Activated T-cell treated with anti-CD3 and anti-CD28 coated beads for 4 hours (primary cell): ENCODE results near the gene PPAN.

Experiments
- DNase-seq: peaks from one replicate; pipeline ENCODE4 v3.0.0-alpha.2; 2020

The PPAN gene

DNA sequence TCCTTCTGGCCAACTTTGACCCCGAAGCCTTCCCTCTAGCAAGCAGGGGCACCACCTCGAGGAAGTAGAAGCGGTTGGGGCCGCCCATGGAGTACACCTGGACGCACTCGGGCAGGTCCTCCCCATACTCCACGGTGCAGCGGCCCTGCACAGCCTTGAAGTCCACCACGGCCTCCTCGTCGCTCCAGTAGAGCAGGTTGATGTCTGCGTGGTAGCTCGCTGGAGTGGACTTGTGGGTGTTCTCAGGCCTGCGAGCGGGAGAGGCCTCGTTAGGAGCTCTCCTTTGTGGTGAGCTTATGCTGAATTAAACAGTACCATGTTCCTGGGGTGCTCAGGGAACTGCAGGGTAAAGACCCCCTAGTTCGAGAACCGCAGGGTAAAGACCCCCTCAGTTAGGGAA is 35.8 kb downstream of the PPAN start:
- DNase-seq, result no peak

DNA sequence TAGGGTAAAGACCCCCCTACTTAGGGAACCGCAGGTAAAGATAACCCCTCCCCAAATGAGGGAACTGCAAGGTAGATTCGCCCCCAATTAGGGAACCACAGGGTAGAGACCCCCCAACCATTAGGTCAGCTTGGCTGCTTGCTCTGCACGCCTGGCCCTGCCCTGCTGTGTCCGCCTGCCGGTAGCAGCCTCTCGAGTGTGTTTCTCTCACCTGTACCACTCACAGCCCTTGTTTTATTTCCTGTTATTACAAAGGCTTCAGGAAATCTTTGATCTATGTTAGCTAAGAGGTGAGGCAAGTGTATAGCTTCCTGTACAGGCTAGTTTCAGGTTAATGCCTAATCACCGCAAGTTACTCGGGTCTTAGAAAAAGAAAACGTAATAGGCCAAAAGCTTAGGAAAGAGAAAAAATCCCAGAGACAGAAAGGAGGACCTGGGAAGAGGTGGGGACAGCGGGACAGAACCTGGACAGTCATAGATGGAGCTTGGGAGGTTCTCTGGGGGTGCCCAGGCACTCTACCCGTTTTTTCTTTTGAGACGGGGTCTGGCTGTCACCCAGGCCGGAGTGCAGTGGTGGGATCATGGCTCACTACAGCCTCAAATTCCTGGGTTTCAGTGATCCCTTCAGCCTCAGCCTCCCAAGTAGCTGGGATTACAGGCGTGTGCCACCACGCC is 36.7 kb downstream of the PPAN start:
- DNase-seq, result no peak

DNA sequence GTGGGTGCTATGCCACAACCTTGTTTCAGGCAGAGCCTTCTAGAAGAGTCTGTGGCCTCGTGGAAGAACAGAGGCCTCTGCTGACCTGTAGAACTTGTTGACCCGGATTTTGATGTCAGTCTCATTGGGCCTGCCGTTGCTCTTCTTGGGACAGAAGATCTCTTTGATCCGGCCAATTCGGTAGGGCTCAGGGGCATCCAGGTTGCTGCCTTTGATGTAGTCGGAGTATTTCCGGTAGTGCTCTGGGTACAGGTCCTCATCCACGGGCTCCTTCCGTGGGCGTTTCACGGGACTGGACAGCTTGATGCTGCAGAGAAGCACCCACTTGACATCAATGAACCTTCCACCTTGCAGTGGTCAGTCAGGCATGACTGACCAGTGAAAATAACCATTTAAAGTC is 37.5 kb downstream of the PPAN start:
- no peak for DNase-seq

DNA sequence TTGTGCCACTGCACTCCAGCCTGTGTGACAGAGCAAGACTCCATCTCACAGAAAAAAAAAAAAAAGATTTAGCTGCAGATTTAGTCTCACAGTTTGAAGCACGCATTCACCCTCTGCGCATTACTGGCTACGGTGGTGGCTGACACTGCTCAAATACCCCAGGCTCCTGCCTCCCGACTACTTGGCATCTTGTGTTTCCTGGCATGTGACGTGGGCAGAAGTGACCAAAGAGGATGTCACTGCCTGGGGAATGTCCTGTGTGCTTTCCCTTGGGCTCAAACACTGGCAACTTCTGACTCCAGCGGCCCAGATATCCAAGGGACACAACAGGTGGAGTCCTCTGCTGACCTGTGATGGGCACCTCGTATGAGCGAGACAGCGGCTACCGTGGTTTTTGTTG is 38.2 kb downstream of the PPAN start:
- no peak for DNase-seq

DNA sequence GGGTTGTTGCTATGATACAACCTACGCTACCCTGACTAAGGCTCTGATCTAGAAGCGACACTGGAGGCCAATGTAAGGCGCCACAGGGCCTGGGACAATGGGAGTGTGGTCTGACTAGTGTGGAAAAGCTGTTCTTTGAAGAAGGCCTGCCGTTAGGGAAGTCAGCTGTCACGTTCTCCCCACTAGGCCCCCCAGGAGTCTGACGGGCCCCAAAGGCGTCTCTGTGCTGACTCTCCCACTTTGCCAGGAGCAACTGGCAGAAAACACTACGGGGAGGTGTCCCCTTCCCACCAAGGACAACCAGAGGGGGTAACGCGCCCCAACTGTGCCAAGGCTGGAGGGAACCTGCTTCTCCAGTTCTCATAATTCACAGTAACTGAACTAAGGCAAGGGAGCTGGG is 38.9 kb downstream of the PPAN start:
- no peak for DNase-seq

DNA sequence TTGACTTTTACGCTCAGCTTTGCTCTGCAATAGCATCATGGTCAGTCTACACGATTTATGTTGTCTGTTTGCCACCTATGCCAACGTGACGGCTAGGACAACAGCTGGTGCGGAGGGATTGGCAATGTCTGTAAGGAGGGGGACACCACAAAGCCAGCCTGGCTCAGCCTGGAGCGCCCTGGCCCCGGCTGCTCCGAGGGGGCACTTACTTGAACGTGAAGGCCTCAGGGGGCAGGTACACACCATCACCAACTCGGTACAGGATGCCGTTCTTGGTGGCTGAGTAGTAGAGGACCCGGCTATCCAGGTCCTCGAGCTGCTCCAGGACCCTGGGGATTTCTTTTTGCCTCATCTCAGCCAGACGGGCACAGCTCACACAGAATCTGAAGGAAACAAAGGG is 40.0 kb downstream of the PPAN start:
- no peak for DNase-seq

DNA sequence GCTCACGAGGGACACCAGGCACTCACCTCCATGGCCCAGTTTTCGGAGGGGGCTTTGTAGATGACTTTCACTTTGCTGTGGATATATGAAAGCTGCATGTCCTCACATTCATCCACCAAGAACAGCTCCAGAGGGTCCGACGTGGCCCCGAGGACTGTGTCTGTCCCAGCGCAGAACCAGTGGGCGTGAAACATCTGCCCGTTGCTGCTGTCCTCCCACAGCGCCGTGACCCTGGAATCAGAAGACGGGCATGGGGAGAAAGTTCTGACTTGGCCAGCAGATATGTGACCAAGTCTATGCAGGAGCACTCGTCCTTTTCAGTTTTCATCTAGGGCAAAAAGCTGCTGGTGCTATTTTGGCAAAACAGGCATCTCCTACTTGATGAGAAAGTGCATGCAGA is 43.3 kb downstream of the PPAN start:
- DNase-seq, result no peak

DNA sequence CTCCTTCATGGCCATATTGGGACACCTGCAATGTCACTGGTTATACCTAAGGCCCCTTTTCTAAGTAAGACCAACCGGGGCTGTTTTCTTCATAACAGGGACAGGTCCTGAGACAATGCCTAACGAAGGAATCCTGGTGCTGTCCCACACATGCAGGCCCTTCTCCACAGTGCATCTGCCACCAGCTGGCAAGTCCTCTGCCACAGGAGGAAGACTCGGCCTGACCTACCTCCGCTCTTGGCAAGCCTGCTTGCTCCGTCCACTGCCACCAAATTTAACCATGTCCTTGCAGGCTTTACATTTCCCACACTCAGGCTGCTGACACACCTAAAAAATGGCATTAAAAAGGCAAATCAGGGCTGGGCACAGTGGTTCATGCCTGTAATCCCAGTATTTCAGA is 45.4 kb downstream of the PPAN start:
- no peak for DNase-seq

DNA sequence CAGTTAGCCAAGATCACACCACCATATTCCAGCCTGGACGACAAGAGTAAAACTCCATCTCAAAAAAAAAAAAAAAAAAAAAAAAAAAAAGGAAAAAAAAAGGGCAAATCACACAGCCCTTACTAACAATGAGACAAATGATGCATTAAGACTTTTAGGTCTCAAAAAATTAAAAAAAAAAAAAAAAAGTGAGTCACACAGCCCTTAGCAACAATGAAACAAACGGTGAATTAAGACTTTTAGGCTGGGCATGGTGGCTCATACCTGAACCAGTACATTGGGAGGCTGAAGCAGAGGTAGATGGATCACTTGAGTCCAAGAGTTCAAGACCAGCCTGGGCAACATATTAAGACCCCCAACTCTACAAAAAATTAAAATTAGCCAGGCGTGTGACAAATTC is 45.9 kb downstream of the PPAN start:
- DNase-seq, result no peak

DNA sequence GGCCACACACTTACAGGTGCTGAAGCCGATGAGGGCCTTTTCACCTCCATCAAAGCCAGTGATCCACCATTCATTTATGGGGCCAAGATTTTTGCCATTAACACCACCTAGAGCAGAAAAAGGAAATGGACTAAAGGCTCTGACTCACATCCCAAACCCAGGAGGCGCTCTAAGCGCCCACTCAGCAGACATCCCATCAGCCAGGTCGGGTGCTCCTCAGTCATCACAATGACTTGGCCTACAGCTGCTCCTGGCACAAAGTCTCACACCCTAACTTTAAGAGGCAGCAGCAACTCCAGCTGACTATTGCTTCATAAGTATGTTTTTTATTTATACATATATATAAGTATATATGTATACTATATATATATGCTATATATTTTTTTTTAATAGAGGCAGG is 49.7 kb downstream of the PPAN start:
- no peak for DNase-seq

DNA sequence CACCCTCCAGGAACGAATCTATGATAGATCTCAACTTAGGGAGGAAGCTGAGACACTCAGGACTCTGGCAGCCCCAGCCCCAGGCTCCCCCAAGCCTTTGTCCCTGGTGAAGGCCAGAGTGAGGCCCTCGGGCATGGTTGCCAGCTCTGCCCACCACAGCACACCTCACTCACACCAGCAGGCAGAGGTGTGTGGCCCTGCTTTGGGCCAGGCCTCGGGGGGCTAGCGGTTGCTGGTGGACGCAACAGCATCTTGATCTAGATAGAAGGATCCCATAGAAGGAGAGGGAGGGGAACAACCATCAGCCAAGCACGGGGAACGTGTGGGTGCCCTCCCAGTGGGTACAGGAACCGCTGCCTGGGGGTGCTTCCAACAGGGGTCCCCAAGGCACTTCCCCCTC is 51.9 kb downstream of the PPAN start:
- no peak for DNase-seq

DNA sequence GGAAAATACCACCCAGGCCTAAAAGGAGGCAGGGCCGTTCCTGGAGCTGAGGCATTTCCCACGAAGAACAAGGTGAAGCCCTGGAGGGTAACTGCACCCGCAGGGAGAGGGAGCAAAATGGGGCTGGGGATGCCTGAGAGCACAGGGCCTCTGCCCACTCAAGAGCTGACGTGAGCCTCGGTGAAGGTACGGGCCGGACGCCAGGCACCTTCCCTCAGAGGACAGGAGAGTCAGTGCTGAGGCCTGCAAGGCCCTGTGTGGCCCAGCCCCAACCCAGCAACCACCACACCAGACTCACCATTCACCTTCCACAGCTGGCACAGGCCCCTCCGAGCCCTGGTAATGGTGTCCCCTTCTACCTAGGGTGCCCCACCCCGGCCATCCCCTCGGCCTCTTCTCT is 52.3 kb downstream of the PPAN start:
- no peak for DNase-seq

DNA sequence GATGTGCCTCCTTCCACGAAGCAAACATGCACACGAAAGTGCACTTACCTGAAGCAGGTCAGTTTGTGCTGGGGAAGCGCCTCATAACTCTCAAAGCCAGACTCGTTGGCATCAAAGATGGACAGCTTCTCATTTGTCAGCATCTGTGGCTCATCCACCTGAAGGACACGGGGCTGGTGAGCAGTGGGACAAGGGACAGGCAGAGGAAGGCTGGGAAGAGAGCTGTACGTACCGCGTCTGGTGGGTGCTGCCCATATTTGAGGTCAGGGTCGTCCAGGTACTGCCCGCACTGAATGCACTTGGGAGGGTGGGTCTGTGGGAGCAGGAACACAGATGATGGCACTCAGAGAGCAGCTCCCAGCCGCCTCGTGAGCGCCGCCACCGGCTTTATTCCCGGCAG is 53.4 kb downstream of the PPAN start:
- no peak for DNase-seq
